ENCODE measurements around the gene FNDC3B.

- TF ChIP-seq CTCF (conservative IDR thresholded peaks at IDR 0.05; ENCODE audit: low read length) (no peak), EZH2phosphoT487 (IDR thresholded peaks at IDR 0.05; ENCODE audit: borderline replicate concordance) (no peak)
Observed at GRCh38 chr3:172330413-172330812, 291.0 kb downstream of the FNDC3B start.

All from Loucy (cell line).